Fibroblast of skin of left biceps (primary cell): ENCODE measurements around the gene MALRD1.
A peak's percentile ranks its signal among the peaks of the same experiment; 100 is the strongest.

Source experiments
- DNase-seq, 2 experiments: peaks; one replicate each; pipeline ENCODE4 v3.0.0-alpha.2; 2013; ENCODE audit warnings: low read depth in 2 of 2

Gene MALRD1

DNA sequence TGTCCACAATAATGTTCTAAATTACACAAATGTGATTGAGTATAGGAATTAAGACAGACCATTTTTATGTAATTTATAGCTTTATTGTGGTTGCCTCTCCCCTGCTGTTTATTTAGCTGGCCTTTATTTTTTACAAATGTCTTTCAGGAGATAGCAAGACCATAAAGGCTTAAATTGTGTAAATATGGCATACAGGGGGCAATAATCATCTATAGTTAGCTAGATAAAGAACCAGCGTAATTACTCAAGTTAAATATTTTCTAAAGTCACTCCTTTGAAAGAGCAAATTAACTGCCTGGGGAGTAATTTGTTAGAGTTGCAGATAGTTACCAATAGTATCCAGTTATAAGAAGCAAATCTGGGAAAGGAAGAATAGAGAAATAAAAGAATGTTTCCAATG is at the start of gene MALRD1:
MALRD1 (plus strand) TSS at position 313 of the 400 bp plus-strand sequence. CDS start 138 bp downstream, outside the sequence.
- no peak for DNase-seq

DNA sequence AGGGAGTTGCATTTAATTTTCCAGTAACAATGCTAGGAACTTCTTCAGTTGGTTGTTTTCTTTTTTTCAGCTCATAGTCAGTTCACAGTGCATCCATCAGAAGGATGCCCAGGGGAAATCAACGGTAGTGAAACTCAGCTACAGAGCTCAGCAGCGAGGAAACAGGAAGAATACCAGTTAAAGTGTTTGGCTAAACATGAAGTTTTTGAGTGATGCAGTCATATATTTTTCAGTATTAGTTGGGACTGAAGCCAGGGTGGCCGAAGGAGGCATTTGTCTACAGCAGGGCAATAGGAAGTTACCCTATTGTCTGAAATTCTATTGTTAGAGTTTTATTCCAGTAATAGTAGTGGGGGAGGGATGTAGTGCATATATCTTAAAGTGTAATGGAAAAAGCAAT is 45.3 kb upstream of the MALRD1 start:
- no peak for DNase-seq

DNA sequence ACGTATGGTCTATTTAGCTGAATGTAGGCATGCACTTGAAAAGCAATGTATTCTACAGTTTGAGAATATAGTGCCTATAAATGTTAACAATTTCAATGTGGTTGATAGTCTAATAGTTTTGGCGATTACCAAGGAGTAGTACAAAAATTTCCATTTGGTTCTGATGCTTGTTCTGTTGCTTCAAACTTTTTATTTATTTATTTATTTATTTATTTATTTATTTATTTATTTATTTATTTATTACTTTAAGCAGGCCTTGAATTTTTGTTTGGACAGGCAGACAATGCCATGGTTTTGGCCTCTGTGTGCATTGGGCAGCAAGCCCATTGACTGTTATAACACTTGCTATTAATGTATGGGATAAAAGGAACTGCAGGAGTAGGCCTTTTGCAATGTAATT is 36.5 kb upstream of the MALRD1 start:
- DNase-seq, result no peak

DNA sequence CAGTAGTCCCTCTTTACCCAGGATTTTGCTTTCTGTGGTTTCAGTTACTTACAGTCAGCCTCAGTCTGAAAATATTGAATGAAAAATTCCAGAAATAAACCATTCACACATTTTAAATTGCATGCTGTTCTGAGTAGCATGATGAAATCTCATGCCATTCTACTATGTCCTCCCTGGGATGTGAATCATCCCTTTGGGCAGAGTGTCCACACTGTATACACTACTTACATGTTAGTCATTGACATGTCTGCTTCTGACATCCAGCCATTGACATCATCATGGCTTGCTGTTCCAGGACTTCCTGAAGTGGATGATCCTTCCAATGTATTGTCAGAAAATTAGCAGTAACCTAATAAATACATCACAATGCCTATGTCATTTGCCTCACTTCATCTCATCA is 34.6 kb upstream of the MALRD1 start:
- DNase-seq, result peak; percentile 70 to 73

DNA sequence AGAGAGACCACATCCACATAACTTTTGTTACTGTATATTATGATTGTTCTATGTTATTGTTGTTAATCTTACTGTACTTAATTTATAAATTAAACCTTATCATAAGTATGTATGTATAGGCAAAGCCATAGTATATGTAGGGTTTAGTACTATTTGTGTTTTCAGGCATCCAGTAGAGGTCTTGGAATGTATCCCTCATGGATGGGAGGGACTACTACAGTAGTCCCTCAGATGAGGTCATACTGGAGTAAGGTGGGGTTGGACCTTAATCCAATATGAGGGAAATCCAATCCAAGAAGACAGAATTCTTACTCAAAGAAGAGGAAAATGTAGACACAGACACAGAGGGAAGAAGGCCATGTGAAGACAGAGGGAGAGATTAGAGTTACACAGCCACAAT is 34.1 kb upstream of the MALRD1 start:
- no peak for DNase-seq

DNA sequence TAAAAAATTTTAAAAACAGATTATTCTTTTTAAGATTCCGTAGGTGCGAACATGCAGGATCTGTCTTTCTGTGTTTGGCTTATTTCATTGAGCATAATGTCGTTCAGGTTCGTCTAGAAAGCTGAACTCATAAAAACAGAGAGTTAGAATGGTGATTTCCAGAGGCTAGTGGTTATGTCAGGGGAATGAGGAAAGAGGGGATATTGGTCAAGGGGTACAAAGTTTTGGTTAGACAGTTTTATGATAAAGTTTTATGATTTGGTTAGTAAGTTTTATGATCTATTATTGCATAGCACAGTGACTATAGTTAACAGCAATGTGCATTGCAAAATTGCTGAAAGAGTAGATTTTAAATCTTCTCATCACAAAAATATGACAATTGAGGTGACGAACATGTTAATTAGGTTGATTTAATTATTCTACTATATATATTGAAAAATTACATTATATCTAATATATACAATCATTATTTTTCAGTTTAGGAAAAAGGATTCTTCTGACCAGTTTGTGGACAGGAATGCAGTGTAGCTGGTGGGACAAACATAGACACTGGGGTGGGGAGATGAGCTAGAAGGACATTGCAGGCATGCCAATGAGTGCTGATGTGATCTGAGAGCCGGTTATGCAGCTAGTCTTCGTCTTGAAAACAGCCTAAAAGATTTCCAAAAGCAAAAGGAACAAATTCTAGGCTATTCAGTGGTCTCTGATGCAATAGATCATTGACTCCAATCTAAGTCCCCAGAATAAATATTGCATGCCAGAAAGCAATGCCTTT is 31.3 kb upstream of the MALRD1 start:
- DNase-seq, result no peak

DNA sequence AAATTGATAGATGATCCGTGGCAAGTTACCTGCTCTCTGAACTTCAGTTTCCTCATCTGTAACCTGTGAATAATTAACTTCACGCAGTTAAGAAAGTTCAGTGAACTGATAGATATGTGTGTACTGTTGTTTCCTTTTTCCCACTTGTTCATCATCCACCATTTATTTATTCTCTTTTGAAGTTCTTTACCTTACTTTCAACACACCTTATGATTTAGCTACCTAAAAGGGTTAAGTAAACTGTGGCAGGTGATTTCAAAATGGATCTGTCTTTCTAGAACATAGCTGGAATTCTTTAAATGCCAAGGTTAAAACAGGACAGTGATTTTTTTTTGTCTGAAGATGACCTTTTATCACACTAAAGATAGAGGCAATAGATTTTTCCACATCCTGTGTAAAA is 27.4 kb upstream of the MALRD1 start:
- DNase-seq, result no peak

DNA sequence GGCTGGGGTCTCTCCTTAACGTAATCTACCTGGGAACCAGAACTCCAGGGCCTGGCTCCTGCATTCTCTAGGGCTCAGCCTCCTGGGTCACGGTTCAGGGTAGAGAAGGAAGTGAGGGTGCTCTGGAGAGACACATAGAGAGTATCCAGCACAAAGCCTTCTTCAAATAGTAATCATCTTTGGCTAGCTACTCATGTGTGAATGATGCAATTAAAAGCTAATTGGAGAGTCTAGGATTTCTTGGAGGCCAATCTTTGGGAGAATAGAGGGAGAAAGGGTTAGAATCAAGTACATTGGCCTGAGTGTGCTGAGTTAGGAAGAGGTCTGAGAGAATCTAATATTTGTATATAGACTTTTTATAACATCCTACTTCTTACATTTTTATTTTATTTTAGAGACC is 24.0 kb upstream of the MALRD1 start:
- DNase-seq, result no peak

DNA sequence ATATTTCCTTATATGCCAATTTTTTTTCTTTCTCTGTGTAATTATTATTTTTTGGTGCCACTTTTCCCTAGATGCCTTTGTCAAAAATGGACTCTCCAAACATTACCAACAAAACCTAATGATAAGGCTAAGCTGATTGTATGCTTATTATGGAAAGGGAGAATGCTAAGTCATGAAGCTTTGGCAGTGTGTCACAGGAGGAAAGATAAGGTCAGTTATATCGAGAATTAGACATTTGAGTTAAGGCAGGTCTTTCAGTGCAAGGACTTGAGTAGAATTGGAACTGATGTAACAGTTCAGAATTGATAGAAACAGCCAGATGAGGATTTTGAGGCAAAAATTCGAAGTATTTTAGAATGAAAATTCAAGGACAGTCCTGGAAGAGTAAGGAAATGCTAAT is 16.8 kb upstream of the MALRD1 start:
- no peak for DNase-seq

DNA sequence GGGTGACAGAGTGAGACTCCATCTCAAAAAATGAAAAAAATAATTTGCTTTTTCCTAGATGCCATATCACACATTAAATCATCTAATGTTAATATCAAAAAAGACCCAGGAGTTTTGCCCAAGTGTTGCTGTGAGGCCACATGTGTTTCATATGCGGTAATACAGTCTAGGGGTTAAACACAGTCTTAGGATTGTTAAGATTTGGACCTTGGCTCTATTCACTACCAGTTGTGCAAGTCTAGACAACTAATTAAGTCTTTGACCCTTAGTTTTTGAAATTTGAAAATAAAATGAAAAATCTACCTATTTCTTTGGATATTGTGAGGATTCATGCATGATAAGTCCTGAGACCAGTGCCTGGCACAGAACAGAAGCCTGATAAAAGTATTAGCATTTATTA is 14.9 kb upstream of the MALRD1 start:
- DNase-seq, result no peak

DNA sequence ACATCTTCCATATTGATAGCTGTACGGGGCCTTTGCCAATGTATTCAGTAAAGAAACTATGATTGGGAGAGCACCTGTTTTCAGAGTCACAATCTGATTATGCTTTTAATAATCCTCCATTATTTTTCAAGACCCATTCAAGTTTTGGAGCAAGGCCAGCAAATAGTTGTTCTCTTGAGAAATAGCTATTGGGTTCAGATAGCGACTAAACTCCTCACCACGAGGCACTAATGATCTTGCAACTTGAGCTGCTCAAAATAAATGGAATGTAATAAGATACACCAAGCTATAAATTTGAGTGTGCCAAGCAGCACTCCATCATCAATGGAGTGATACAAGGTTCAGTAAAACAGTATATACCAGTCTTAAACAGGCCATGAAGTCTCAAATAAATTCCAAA is 7.4 kb upstream of the MALRD1 start:
- no peak for DNase-seq

DNA sequence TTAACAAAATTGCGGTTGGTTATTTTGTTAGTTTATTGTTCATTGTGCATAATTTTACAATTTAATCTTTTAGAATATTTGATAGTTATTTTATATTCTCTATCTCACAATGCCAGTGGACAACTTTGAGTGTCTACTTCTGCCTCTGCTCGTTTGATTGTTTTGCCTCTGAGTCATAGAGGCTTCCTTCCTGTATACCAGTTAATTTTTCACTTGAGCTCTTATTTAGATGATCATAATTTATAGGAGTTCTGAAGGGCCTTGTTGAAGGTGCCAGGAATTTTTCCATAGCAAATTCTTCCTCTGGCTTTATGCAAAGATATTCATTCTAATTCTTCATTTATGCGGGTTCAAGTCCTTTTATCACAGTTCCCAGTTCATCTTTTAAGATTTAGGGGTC is 5.2 kb upstream of the MALRD1 start:
- DNase-seq, result no peak

DNA sequence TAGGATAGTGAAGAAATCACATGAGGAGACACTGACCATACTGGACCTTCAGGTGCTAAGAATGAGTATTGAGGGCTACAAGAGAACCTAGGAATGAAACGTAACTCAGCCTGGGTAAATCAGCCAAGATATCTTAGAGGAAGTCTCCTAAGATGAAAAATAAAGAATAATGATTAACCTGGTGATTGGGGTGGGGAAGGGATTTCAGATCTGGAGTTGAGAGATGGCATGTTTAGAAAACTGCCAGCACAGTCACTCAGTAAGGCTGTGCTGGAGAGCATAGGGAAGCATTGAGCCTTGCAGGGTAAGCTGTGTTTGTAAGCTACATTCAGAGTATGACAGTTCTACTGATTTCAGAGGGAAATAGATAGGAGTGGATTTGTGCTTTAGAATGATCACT is 1.9 kb upstream of the MALRD1 start:
- DNase-seq, result no peak

DNA sequence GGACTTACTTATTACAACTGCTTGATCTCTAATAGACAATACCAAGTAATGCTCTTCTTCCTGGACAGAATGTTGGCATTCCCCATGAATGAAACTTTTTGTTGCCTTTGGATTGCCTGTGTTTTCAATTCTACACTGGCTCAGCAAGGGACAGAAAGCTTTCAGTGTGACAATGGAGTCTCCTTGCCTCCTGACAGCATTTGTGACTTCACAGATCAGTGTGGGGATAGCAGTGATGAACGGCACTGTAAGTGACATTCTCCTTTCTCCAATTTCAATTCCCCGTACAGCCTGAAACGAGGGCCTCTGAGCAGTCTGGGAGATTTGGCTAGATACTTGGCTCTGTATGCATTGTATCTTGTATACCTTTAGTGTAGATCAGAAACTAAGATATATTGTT is 290 bp downstream of the MALRD1 start:
- DNase-seq, result no peak

DNA sequence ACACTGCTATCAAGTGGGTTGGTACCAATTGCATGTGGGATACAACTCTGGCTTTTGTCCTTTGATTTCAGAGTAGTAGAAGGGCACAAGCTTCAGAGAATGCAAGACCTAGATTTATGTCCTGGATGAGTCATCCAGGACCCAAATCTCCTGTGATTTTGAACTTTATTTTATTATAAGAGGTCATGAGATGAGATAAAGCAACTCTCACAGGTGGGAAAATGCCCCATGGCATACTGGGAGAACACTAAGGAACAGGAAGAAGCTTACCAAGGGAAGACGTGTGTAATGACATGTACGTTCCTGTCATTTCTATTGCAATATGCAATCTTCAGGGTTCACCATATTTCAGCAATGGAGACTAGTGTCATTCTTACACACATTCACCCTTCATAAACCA is 966 bp downstream of the MALRD1 start:
- no peak for DNase-seq

DNA sequence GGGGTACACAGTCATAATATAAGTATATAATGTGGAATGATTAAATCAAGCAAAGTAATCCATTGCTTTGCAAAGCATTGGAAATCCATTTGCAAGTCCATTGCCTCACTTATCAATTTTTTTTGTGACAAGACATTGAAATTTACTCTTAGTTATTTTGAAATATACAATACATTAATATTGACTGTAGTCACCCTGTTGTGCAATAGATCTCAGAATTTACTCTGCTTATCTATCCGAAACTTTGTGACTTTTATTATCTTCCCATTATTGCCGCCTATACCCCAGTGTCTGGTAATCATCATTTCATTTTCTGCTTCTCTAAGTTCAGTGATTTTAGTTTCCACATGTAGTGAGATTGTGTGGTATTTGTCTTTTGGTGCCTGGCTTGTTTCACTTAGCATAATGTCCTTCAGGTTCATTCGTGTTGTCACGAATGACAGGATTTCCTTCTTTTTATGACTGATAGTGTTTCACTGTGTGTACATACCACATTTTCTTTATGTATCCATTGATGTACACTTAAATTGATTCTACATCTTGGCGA is 5.8 kb downstream of the MALRD1 start:
- no peak for DNase-seq

DNA sequence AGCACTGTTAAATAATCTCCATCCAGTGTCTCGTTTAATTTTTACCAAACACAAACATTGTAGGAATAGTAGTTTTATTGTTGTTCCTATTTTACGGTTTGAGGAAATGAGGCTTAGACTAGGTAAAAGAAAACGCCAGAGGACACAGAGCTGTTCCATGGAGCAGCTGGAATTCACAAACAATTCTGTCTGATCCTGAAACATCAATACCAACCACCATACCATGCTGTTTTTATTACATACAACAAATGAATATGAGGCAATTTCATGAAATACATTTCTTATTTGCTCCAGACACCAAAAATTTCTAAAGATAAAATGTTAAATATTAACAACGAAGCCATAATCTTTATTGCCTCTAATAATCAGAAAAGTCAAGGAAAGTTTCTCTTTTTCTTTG is 9.4 kb downstream of the MALRD1 start:
- DNase-seq, result no peak

DNA sequence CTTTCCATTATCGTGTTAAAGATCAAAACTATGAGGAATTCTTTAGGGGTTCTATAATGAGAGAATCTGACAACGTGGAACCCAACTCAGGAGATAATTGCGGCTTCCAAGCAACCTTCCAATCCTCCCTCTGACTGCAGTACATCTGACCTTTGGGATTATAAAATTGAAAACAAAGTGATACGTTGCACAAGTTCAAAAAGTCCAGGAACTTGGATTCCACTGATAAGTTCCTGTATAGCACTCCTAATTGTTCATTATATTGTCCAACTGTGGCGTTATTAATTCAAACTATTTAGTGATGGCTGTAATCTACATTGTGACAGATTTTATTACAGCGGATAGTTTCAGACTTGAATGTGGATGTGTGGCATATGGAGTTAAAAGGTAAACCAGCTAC is 15.4 kb downstream of the MALRD1 start:
- DNase-seq, result no peak

DNA sequence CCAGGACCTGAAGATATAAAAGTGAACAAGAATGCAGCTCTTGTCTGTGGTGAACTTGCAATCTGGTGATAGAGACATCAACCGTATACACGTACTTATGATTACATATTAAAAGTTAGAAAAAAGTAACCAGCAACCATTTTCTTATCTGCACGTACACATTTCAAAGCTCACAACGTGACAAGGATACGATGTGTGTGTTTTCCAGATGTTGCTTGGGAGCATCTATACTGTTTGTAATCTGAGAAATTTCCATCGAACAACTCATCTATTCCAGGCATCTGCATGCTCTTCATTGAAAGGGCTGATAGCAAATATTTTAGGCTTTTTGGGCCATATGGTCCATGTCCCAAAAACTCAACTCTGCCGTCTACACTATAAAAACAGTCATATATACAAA is 23.3 kb downstream of the MALRD1 start:
- DNase-seq, result no peak

DNA sequence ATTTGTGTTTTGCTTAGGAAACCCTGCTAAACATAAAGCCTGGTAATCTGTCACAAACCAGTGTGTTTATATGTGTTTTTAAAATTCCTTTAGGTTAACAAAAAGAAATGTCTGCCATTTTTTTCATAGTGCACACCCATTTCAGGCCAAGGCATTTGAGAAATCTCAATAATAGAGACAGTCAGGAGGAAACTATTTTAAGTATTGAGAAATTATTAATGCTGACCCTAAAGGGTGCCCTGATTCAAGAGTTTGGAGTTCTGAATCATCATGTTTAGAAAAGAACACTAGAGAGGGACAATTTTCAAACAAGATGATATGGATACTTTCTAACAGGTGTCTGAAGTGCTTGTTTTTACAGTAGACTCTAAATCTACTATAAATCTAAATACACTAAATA is 28.7 kb downstream of the MALRD1 start:
- no peak for DNase-seq

DNA sequence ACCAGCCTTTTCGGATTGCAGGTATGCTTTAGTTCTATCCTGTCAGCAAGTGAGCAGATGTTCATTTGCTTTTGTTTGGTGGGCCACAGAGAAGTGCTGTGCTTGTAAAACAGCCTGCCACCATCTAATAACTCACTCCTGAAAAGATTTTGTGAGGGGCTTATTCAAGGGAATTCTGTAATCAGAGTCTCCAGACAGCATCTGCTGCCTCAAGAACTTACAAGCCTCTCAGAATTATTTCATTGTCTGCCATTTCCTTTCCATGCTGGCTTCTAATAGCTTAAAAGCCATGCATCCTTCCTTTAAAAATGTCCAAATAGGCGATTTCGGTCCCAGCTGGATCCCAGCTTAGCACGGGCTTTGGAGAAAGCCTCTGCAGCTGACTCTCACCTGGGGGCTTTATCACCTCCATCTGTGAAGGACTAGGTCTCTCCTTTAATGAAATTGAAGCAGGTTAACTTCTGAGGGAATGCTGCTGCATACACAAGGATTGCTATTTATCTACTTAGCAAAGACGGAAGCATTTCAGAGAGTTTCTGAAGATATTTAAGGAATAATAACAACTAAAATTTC is 48.0 kb downstream of the MALRD1 start:
- no peak for DNase-seq

DNA sequence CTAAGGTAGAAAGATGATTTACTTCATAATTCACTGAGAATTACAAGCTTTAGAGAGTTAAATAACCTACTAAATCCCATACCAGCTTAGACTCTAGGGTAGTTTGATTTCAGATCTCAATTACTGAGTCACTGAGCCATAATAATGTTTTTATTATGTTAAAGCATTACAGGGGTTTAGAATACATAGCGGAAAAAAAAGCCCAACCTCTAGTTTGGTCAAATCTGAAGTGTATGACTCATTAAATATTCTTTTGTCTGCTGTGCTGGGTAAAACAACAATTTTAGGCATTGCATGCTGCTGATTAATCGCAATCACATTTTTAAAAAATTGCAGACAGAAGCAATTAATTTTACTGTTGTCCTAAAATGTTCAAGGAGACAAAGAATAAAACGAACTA is 48.5 kb downstream of the MALRD1 start:
- DNase-seq, result no peak

DNA sequence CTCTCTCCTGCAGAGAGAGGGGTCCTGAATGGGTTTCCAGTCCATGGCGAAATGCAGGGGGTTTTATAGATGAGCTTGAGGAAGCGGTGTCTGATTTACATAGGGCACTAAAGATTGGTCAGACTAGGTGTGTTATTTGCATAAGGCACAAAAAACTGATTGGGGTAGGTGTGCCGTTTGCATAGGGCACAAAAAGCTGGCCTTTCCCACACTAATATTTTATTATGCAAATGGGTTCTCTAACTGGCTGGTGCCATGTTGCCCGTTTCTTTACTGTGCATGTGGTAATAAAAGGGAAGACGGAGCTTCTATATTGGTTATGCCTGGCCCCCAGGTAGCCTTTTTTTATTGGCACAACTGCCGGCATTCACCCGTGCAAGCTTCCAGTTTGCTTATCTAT is 50.2 kb downstream of the MALRD1 start:
- no peak for DNase-seq

DNA sequence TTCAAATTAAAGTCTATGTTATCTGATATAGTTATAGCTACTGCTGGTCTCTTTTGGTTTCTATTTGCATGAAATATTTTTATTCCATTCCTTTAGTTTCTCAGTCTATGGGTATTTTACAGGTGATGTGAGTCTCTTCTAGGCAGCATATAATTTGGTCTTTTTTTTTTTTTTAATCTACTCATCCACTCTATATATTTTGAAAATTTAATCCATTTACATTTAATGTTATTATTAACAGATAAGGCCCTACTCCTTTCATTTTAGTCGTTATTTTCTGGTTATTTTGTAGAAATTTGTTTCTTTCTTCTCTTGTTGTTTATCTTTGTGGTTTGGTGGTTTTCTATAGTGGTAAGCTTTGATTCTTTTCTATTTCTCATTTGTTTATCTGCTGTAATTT is 58.8 kb downstream of the MALRD1 start:
- DNase-seq, result no peak
